ENCODE results near the gene FADS1.

Gene FADS1

DNA sequence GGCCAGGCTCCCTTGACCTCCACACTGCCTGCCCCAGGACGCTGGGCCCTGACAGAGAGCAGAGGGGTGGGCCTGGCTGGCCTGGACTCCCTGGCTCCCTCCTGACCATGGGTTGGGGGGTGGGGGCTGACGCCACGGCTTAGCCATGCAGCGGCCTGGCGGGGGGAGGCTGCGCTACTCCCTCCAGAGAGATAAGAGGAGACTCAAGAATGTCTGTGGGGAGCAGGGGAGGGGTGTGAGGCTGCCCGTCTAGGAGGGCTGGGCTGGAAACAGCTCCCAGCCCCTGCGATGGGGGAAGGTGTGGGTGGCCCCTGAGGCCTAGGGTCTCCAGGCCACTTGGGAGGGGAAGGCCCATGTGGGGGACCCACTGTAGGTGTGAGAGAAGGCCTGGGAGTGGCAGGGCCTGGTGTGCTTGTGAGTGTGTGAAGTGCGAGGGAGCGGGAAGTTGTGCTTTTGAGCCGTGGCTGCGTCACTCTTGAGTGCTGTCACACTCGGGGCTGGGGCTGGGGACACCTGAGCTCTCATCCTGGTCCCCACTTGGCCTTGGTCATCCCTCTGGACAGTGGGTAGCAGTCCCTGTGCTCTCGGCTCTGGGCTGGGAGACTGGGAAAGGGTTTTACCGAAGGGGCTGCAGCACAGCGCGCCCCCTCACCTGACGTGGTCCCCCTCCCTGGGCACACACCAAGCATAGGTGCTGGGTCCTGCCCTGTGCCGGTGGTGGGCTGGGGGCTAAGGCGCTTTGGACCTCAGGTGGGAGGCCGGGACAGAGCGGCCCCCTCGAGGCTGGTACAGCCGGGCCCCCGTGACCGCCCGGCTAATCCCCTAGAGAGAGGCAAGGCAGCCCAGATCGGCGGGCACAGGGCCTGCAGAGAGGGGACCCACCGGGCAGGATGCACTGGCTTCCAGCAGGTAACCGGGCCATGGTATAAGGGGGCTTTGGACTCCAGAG lies 62.0 kb downstream of the FADS1 start:
- no peak for DNase-seq

DNA sequence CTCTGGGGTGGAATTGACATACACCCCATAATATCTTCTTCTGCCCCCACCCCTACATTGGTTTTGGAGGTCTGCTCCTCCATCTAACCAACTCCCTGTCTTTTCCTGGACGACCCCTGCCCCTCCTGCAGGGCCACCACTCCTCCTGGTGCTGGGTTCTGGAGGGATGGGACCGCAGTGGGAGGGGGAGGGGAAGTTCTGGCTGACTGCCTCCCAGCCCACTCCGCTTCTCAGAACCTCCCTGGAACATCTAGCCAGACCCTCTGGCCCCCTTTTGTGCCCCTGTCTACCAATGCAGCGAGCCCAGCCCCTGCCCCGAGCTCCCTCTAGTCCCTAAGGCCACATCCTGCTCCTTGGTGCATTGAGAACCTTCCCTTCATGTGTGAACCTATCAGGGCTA lies 63.1 kb downstream of the FADS1 start:
- DNase-seq = no peak

DNA sequence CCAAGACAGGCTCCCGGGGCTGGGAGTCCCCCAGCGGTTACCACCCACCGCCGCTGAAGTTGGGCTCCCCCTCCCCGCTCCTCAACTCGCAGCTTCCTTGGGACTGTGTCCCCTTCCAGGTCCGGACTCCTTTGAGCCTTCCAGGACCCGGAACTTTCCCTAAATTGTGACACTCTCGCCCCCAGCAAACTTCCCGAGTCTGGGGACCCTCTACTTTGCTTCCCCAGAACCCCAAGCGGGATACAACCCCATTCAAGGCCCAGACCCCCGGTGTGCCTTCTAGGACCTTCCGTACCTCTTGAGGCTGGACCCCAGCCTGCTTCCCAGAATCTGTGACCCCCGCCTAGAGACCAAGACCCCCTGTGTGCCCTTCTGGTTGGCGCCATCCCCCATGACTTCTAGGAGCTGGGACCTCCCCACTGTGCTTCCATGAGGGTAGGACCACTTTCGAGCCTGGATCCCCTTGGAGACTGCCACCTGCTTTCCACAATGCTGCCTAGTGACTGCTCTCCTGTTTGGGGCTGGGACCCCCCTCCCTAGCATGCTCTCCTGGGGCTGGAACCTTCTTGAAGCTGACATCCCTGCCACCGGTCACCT lies 63.8 kb downstream of the FADS1 start:
- no peak for DNase-seq

- peak; percentile 17 for DNase-seq
Observed at GRCh38 chr11:61752117-61752924, 64.5 kb downstream of the FADS1 start, which contains the start of gene MYRF. MYRF (plus strand) TSS chr11:61752636; CDS start chr11:61752745, 109 bp downstream.

DNA sequence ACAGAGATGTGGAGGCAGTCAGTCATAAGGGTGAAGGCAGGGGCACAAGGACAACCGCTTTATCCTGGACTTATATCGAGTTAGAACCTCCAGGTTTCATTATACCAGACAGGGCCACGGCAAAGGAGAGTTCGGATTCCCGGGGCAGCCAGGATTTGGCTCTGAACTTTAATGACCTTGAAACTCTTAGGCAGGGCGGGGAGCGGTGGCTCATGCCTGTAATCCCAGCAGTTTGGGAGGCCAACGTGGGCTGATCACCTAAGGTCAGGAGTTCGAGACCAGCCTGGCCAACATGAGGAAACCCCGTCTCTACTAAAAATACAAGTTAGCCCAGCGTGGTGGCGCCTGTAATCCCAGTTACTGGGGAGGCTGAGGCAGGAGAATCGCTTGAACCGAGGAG lies 65.4 kb downstream of the FADS1 start:
- DNase-seq = no peak

- no peak for DNase-seq
Observed at GRCh38 chr11:61750631-61751273, 66.1 kb downstream of the FADS1 start.

Data from NCI-H1092 treated with DMSO at 0.1 percent for 48 hours (cell line).